Measurements from ENCODE around the gene MBD3.

- no peak for TF ChIP-seq CTCF (optimal IDR thresholded peaks at IDR 0.05 in 1 of 3, IDR thresholded peaks at IDR 0.05 in 1 of 3, conservative IDR thresholded peaks at IDR 0.05 in 1 of 3; ENCODE audit: extremely low read depth in 1 of 3, insufficient read depth in 2 of 3, low read length in 3 of 3)
- no peak for TF ChIP-seq EZH2 (IDR thresholded peaks at IDR 0.05; ENCODE audit: low read length)
Observed at GRCh38 chr19:1626417-1627010, 33.8 kb upstream of the MBD3 start.
